ENCODE results near the gene PDE4DIP.
"Not testable (repeated sequence)": the region's sequence is repeated elsewhere in the genome, so short reads cannot be mapped to it uniquely, and the experiment has no call there.

PDE4DIP gene

GRCh38 chr1:148989378-148989777 is 145.2 kb downstream of the PDE4DIP start:
- not testable (repeated sequence) for DNase-seq

GRCh38 chr1:148990233-148990788 is 146.1 kb downstream of the PDE4DIP start:
- DNase-seq, result not testable (repeated sequence)

- DNase-seq, result not testable (repeated sequence)
These were observed 147.6 kb downstream of the PDE4DIP start for GRCh38 chr1:148991818-148992217.

GRCh38 chr1:148992364-148992763 is 148.1 kb downstream of the PDE4DIP start:
- DNase-seq, result not testable (repeated sequence)

- not testable (repeated sequence) for DNase-seq
These were observed 152.4 kb downstream of the PDE4DIP start for GRCh38 chr1:148996449-148997224.

GRCh38 chr1:148997405-148997804 is 153.2 kb downstream of the PDE4DIP start:
- DNase-seq, result not testable (repeated sequence)

- not testable (repeated sequence) for DNase-seq
These were observed 158.4 kb downstream of the PDE4DIP start for GRCh38 chr1:149002664-149003063.

GRCh38 chr1:149008326-149008725 is 164.1 kb downstream of the PDE4DIP start:
- not testable (repeated sequence) for DNase-seq

- DNase-seq, result not testable (repeated sequence)
These were observed 164.5 kb downstream of the PDE4DIP start for GRCh38 chr1:149008769-149009168.

- not testable (repeated sequence) for DNase-seq
These were observed 165.5 kb downstream of the PDE4DIP start for GRCh38 chr1:149009761-149010160.

- not testable (repeated sequence) for DNase-seq
These were observed 168.4 kb downstream of the PDE4DIP start for GRCh38 chr1:149012599-149012998.

GRCh38 chr1:149013513-149013912 is 169.3 kb downstream of the PDE4DIP start:
- not testable (repeated sequence) for DNase-seq

GRCh38 chr1:149015522-149015921 is 171.3 kb downstream of the PDE4DIP start:
- DNase-seq, result not testable (repeated sequence)

GRCh38 chr1:149016626-149017025 is 172.4 kb downstream of the PDE4DIP start:
- DNase-seq, result not testable (repeated sequence)

- DNase-seq, result not testable (repeated sequence)
These were observed 174.3 kb downstream of the PDE4DIP start for GRCh38 chr1:149018577-149018976.

- not testable (repeated sequence) for DNase-seq
These were observed 180.1 kb downstream of the PDE4DIP start for GRCh38 chr1:149024327-149024726.

GRCh38 chr1:149033916-149034315 is 189.7 kb downstream of the PDE4DIP start:
- not testable (repeated sequence) for DNase-seq

- DNase-seq, result not testable (repeated sequence)
These were observed 198.8 kb downstream of the PDE4DIP start for GRCh38 chr1:149043056-149043455.

- DNase-seq, result not testable (repeated sequence)
These were observed 220.4 kb downstream of the PDE4DIP start for GRCh38 chr1:149064611-149065010.

GRCh38 chr1:149075505-149076127 is 231.4 kb downstream of the PDE4DIP start:
- DNase-seq, result not testable (repeated sequence)
